PC-9 (cell line): Measurements from ENCODE around the gene ASXL1.

Experiments used
- EZH2 ChIP-seq: fragments of 200-600 bp; sonication (generic); IDR thresholded peaks from 2 replicates; pipeline ENCODE4 v1.8.0; 2017; ENCODE audit warnings: antibody characterized with exemption, low read depth
- TF ChIP-seq, protein P1 (sequence below): fragments of 200-600 bp; sonication (generic); conservative IDR thresholded peaks from 2 replicates; pipeline ENCODE4 v1.6.1; 2017; ENCODE audit warnings: mixed run types, antibody characterized with exemption, mild to moderate bottlenecking, moderate library complexity

DNA sequence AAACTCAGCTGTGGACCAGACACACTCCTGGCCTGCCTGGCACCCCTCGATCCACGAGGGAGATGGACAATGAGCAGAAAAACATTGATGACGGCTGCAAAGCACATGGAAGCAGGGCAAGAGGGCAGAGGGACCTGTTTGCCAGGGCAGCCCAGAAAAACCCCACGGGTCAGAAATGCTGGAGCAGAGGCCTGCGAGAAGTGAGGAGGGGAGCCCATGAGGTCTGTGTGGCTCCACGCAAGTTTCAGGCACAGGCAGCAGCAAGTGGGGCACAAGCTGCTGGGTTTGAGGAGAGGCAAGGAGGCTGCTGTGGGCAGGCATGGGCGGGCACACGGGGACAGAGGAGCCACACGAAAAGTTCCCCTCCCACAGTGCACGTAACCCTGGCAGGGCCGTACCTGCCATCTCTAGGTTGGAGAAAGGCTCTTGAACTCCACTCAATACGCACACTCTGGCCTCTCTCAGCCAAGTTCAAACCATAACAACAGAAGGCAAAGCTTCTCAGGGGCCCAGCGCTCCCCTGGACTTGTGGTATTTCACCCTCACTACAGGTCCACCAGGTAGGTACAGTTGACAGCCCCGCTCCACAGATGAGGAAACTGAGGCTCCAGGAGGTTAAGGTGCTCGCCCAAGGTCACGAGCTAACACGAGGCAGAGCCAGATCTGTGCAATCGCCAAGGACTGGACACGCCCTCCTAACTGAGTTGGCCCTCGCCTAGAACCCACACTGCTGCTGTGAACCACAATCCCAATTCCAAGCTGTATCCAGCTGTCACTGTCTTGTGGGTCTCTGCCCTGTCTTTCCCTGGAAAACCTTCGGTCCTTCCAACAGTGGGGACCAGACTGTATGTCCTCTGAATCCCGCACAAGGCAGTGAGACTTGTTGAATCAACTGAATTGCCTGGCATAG, 118.8 kb downstream of the ASXL1 start:
- TF ChIP-seq, protein P1, sequence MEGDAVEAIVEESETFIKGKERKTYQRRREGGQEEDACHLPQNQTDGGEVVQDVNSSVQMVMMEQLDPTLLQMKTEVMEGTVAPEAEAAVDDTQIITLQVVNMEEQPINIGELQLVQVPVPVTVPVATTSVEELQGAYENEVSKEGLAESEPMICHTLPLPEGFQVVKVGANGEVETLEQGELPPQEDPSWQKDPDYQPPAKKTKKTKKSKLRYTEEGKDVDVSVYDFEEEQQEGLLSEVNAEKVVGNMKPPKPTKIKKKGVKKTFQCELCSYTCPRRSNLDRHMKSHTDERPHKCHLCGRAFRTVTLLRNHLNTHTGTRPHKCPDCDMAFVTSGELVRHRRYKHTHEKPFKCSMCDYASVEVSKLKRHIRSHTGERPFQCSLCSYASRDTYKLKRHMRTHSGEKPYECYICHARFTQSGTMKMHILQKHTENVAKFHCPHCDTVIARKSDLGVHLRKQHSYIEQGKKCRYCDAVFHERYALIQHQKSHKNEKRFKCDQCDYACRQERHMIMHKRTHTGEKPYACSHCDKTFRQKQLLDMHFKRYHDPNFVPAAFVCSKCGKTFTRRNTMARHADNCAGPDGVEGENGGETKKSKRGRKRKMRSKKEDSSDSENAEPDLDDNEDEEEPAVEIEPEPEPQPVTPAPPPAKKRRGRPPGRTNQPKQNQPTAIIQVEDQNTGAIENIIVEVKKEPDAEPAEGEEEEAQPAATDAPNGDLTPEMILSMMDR, result no peak
- no peak for TF ChIP-seq EZH2
